Ishikawa (cell line): Measurements from ENCODE around the gene RMRP.

ENCODE experiments used
- CEBPB ChIP-seq: IDR thresholded peaks from 2 replicates; pipeline ENCODE4 v1.6.1; 2012
- CREB1 ChIP-seq: IDR thresholded peaks from 2 replicates; pipeline ENCODE4 v1.6.1; 2012; ENCODE audit warnings: low read depth
- EGR1 ChIP-seq: IDR thresholded peaks from 2 replicates; pipeline ENCODE4 v1.6.1; 2012
- EP300 ChIP-seq: IDR thresholded peaks from 2 replicates; pipeline ENCODE4 v1.6.1; 2012; ENCODE audit warnings: borderline replicate concordance
- FOXM1 ChIP-seq: IDR thresholded peaks from 2 replicates; pipeline ENCODE4 v1.6.1; 2012; ENCODE audit warnings: low read depth, borderline replicate concordance
- MAX ChIP-seq: IDR thresholded peaks from 2 replicates; pipeline ENCODE4 v1.6.1; 2012
- NFIC ChIP-seq: IDR thresholded peaks from 2 replicates; pipeline ENCODE4 v1.6.1; 2012
- RAD21 ChIP-seq: IDR thresholded peaks from 2 replicates; pipeline ENCODE4 v1.6.1; 2012; ENCODE audit warnings: low read depth
- REST ChIP-seq: IDR thresholded peaks from 2 replicates; pipeline ENCODE4 v1.6.1; 2012; ENCODE audit warnings: low read depth, mild to moderate bottlenecking
- TAF1 ChIP-seq: IDR thresholded peaks from 2 replicates; pipeline ENCODE4 v1.6.1; 2012; ENCODE audit warnings: low read depth, mild to moderate bottlenecking
- TCF12 ChIP-seq: IDR thresholded peaks from 2 replicates; pipeline ENCODE4 v1.6.1; 2012; ENCODE audit warnings: low read depth
- TEAD4 ChIP-seq: IDR thresholded peaks from 2 replicates; pipeline ENCODE4 v1.6.1; 2012
- USF1 ChIP-seq: IDR thresholded peaks from 2 replicates; pipeline ENCODE4 v1.6.1; 2012
- YY1 ChIP-seq: IDR thresholded peaks from 2 replicates; pipeline ENCODE4 v1.6.1; 2012; ENCODE audit warnings: low read depth
- ZBTB7A ChIP-seq: IDR thresholded peaks from 2 replicates; pipeline ENCODE4 v1.6.1; 2012; ENCODE audit warnings: low read depth

Gene RMRP

GRCh38 chr9:35666549-35666948 lies 8.7 kb upstream of the RMRP start:
- TF ChIP-seq FOXM1: no peak
- no peak for TF ChIP-seq TAF1
- no peak for TF ChIP-seq REST
- no peak for TF ChIP-seq TEAD4
- no peak for TF ChIP-seq EGR1
- no peak for TF ChIP-seq NFIC
- TF ChIP-seq YY1: no peak
- TF ChIP-seq RAD21: no peak
- TF ChIP-seq EP300: no peak
- TF ChIP-seq USF1: no peak
- TF ChIP-seq CEBPB: no peak
- TF ChIP-seq ZBTB7A: no peak
- TF ChIP-seq MAX: no peak
- TF ChIP-seq CREB1: no peak

- TF ChIP-seq USF1 (no peak), TCF12 (no peak), NFIC (peak; percentile 85), YY1 (no peak), TEAD4 (peak; percentile 82)
Measured at GRCh38 chr9:35666045-35666444, 8.2 kb upstream of the RMRP start.

- TF ChIP-seq NFIC: peak; percentile 49; the same call in 1 of the 2 replicates
- no peak for TF ChIP-seq EP300
Measured at GRCh38 chr9:35665471-35665818, 7.6 kb upstream of the RMRP start.

- TF ChIP-seq TAF1 (peak; percentile 80), CEBPB (no peak), EGR1 (no peak), MAX (peak; percentile 85), EP300 (peak; percentile 52; the same call in 1 of the 2 replicates), RAD21 (peak; percentile 41; the same call in 1 of the 2 replicates), TEAD4 (no peak; the same call in 1 of the 2 replicates), YY1 (peak; percentile 56; the same call in 1 of the 2 replicates), FOXM1 (peak; percentile 78), REST (no peak), TCF12 (peak; percentile 49; the same call in 1 of the 2 replicates), NFIC (no peak; the same call in 1 of the 2 replicates), CREB1 (no peak), USF1 (no peak), ZBTB7A (peak; percentile 96)
Measured at GRCh38 chr9:35664531-35665470, 7.0 kb upstream of the RMRP start, which contains the start of gene ARHGEF39. TSS of gene ARHGEF39 (minus strand) at chr9:35665195. CDS start at chr9:35665169, 26 bp downstream.

- TF ChIP-seq TEAD4 (no peak), CREB1 (no peak), NFIC (no peak), RAD21 (no peak), YY1 (no peak), FOXM1 (no peak), TAF1 (no peak), EP300 (no peak), REST (no peak), CEBPB (no peak), ZBTB7A (no peak), USF1 (no peak)
Measured at GRCh38 chr9:35662437-35662836, 4.6 kb upstream of the RMRP start.
